GM18951 (cell line): ENCODE results near the gene CDIPT.
"Not testable (repeated sequence)": the region's sequence is repeated elsewhere in the genome, so short reads cannot be mapped to it uniquely, and the experiment has no call there.

Source experiments
- POLR2A ChIP-seq: IDR thresholded peaks from 4 replicates; pipeline ENCODE4 v1.6.1; 2011; ENCODE audit warnings: mild to moderate bottlenecking; ENCODE audit not compliant: insufficient read length, insufficient read depth; ENCODE audit errors: extremely low read depth
- in situ Hi-C: fragments of 300-500 bp; cut with MboI; formaldehyde crosslinking; loops from one replicate; pipeline ENCODE4 v1.12.0; 2022; ENCODE audit warnings: low sequenced_read_pairs, mixed read lengths, inconsistent platforms; ENCODE audit not compliant: unreplicated experiment

Gene CDIPT

GRCh38 chr16:29842732-29843346 is 20.2 kb downstream of the CDIPT start:
- in situ Hi-C loops, result no loop called here
- no peak for TF ChIP-seq POLR2A

- no peak for TF ChIP-seq POLR2A
- in situ Hi-C loops, result no loop called here
Measured at GRCh38 chr16:29841631-29842030, 21.4 kb downstream of the CDIPT start.

DNA sequence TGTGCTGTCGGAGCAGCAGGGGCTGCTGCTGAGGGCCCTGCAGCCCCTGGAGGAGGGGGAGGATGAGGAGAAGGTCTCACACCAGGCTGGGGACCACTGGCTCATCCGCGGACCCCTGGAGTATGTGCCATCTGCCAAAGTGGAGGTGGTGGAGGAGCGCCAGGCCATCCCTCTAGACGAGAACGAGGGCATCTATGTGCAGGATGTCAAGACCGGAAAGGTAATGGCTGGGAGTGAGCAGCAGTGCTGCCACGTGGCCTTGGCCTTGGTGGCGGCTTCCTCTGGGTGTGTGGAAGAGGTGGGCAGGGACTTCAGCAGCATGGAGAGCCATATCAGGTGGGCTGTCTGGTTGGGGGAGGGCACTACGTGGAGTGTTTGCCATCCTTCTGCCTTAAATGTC is 22.8 kb downstream of the CDIPT start:
- in situ Hi-C loops, result no loop called here
- no peak for TF ChIP-seq POLR2A

DNA sequence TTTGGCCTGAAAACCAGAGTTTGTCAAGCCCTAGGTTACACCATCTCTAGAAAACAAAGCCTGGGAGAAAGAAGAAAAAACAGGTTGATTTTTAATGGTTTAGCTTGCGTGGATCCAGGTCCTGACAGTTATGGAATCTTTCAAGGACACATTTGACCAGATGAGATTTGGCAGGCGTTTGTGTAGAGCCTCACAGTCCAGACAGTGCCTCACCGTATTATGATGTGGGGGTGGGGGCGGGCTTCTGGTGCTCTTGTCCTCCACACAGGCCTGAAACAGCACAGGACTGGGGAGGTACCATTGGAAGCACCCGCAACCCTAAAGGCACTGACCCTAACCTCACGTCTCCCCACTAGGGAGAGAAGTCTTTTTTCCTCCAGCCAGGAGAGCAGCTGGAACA is 23.2 kb downstream of the CDIPT start:
- in situ Hi-C loops, result no loop called here
- no peak for TF ChIP-seq POLR2A

DNA sequence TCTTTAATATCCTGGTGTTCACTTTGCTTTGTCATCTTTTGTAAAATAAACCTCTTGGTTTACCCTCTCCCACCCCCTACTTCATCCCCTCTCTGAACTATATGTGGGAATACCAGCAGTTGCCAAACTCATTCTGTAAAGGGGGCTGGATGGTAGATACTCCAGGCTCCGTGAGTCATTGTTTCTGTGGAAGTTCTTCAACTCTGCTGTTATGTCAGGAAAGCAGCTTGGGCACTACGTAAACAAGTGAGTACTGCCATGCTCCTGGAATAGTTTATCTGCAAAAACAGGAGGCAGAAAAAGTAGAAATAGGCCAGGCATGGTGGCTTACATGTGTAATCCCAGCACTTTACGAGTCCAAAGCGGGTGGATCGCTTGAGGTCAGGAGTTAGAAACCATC is 25.2 kb downstream of the CDIPT start:
- in situ Hi-C loops, result no loop called here
- no peak for TF ChIP-seq POLR2A

DNA sequence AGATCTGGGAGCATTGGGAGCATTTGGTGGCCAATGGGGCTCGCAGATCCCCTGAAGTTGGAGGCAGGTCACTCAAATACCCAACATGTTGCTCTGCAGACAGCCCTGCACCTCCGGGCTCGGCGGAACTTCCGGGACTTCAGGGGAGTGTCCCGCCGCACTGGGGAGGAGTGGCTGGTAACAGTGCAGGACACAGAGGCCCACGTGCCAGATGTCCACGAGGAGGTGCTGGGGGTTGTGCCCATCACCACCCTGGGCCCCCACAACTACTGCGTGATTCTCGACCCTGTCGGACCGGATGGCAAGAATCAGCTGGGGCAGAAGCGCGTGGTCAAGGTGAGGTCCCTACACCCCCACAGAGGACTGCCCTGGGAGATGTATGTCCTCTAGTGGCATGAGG is 26.4 kb downstream of the CDIPT start:
- no peak for TF ChIP-seq POLR2A
- in situ Hi-C loops, result no loop called here

- in situ Hi-C loops, result no loop called here
Measured at GRCh38 chr16:29835926-29836325, 27.1 kb downstream of the CDIPT start.

GRCh38 chr16:29834079-29834478 is 28.9 kb downstream of the CDIPT start:
- TF ChIP-seq POLR2A, result no peak
- in situ Hi-C loops, result no loop called here

More at GRCh38 chr16:29835926-29836325, 27.1 kb downstream of the CDIPT start:
- no peak for TF ChIP-seq POLR2A

DNA sequence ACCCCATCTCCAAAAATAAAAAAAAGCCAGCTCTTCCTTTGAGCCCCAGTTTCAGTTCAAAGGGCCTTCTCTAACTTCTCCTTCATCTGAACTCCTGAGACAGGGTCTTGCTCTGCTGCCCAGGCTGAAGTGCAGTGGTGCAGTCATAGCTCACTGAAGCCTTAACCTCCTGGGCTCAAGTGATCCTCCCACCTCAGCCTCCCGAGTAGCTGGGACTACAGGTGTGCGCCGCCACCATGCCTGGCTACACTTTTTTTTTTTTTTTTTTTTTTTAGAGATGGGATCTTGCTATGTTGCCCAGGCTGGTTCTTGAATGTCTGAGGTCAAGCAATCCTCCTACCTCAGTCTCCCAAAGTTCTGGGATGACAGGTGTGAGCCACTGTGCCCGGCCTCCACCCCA is 29.8 kb downstream of the CDIPT start:
- in situ Hi-C loops, result not testable (repeated sequence)

- TF ChIP-seq POLR2A, result no peak
- in situ Hi-C loops, result no loop called here
Measured at GRCh38 chr16:29831490-29831889, 31.5 kb downstream of the CDIPT start.

GRCh38 chr16:29830774-29831173 is 32.3 kb downstream of the CDIPT start:
- TF ChIP-seq POLR2A, result no peak
- in situ Hi-C loops, result no loop called here

DNA sequence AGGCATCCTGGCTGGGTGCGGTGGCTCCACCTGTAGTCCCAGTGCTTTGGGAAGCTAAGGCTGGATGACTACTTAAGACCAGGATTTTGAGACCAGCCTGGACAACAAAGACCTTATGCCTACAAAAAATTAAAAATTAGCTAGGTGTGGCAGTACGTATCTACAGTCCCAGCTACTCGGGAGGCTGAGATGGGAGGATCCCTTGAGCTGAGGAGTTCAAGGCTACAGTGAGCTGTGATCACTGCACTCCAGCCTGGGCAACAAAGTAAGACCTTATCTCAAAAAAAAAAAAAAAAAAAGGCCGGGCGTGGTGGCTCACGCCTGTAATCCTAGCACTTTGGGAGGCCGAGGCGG is 36.7 kb downstream of the CDIPT start:
- TF ChIP-seq POLR2A, result no peak
- in situ Hi-C loops, result no loop called here

DNA sequence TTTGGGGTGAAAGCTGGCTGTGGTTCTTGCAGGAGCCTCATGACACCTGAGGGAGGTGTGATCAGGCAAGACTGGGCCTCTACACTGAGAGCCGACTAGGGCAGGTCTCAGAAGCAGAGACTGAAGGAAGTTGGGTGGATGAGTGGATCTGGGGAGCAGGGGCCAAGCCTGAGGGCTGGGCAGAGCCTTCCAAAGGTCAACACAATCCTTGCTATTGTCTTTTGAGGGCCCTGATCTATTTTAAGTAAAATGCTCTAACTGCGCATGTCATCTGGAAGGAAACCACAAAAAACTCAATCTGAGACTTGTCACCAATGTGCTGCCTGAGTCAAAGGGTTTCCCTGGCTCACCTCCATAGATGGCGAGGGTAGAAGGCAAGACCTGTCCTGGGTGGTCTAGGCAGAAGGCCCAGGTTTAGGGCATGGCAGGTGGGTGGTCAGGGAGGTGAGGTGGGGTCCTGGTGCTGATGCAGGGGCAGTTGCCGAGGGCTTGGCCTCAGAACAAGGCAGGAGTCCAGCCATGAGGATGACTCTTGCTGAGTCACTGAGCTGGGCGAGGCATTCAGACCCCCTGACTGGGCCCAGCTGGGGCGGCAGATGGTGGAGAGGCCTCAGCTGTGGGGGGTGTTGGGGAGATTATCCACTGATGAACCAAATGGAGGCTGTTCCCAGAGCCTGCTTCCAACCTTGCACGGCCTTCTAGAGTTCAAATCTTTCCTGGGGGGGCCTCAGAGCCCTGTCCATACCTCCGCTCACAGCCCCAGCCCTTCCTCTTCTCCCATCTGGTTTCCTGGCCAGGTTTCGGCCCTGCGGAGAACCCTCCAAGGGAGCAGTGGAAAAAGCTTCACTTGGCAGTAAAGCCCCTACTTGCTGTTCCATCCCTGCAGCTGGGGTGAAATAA is 37.6 kb downstream of the CDIPT start:
- TF ChIP-seq POLR2A, result no peak
- in situ Hi-C loops, result no loop called here

DNA sequence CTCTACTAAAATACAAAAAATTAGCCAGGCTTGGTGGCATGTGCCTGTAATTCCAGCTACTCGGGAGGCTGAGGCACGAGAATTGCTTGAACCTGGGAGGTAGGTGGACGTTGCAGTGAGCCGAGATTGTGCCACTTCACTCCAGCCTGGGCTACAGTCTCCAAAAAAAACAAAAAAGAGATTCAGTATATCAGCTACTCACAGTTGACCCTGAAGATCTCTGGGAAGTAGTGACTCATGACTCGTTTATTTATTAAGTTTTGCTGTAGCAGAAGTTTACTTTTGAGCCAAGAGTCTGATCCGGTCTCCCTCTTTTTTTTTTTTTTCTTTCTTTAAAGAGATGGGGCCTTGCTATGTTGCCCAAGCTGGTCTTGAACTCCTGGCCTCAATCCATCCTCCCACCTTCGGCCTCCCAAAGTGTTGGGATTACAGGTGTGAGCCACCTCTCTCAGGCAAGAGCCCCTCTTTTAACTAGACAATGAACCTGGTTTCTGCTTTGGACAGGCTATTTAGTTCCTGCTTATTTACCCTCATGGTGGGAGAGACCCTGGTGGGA is 38.4 kb downstream of the CDIPT start:
- TF ChIP-seq POLR2A, result no peak
- in situ Hi-C loops, result no loop called here

GRCh38 chr16:29821643-29822115 is 41.3 kb downstream of the CDIPT start:
- in situ Hi-C loops, result no loop called here
- TF ChIP-seq POLR2A, result no peak
